ENCODE measurements around the gene SLC7A14. TPM values are rescaled to one million over a fixed set of nuclear protein-coding genes. Genes with fewer than 3 reads are reported as not detected.

Gene SLC7A14
- total RNA-seq, 1 donor from 2014 or later = under 0.01 TPM

GRCh38 chr3:170463011-170463410 lies 122.9 kb downstream of the SLC7A14 start:
- FAIRE-seq (no peak), DNase-seq (ENCODE audit: low read depth) (peak; percentile 18)
- no peak for TF ChIP-seq CTCF (IDR thresholded peaks at IDR 0.05; ENCODE audit: insufficient read depth, low read length, severe bottlenecking)
- Histone ChIP-seq H3K27me3 (ENCODE audit: control insufficient read depth, insufficient read depth, low read length) (peaks cover 7% of the 10 kb centered on the region), H3K36me3 (ENCODE audit: control insufficient read depth, insufficient read depth, low read length) (no peaks in the 10 kb centered on the region), H3K4me3 (ENCODE audit: low read depth, low read length) (no peak overlapping the region)

DNA sequence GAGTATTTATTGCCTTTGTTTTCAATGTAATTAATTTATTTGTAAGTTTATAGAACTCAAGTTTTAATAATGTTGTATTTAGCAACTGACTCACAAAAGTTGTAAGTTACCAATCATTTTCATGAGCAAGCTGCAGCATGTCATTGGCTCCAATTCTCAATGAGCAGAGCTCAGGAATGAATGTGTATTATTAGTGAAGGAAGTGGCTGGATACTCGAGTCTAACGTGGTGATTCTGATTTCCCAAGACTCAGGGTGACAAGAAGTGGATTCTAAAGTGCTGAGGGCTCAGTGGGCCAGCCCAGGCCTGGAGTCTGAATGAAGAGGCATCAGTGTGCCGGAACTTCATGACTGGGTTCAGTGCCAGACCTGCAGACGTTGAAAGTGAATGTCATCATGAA lies 127.6 kb downstream of the SLC7A14 start:
- Histone ChIP-seq H3K4me3 (ENCODE audit: low read depth, low read length) (no peak overlapping the region), H3K36me3 (ENCODE audit: control insufficient read depth, insufficient read depth, low read length) (no peaks in the 10 kb centered on the region), H3K27me3 (ENCODE audit: control insufficient read depth, insufficient read depth, low read length) (no peaks in the 10 kb centered on the region)
- DNase-seq (ENCODE audit: low read depth) (peak; percentile 92), FAIRE-seq (peak; percentile 91)
- no peak for TF ChIP-seq CTCF (IDR thresholded peaks at IDR 0.05; ENCODE audit: insufficient read depth, low read length, severe bottlenecking)

DNA sequence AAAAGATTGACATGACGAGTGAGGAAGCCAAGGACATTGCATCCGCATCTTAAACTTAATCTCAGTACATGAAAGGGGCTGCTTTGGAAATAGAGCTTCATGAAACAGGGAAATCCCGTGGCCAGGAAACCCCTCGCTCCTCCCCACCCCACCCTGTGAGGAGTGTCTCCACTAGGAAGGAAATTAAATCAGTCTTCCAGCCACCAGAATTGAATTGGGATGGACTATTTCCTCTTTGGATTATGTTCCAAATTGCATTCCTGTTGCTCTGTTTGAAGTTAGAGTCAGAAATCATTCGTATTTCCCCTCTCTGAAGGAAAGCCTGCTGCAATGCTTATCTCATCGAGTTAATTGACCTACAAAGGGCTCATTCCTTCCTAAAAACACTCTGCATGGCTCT lies 131.4 kb downstream of the SLC7A14 start:
- FAIRE-seq = no peak
- Histone ChIP-seq H3K36me3 (ENCODE audit: control insufficient read depth, insufficient read depth, low read length) (no peaks in the 10 kb centered on the region), H3K4me3 (ENCODE audit: low read depth, low read length) (no peak overlapping the region), H3K27me3 (ENCODE audit: control insufficient read depth, insufficient read depth, low read length) (no peaks in the 10 kb centered on the region)
- TF ChIP-seq CTCF (IDR thresholded peaks at IDR 0.05; ENCODE audit: insufficient read depth, low read length, severe bottlenecking) = no peak
- no peak for DNase-seq (ENCODE audit: low read depth)

DNA sequence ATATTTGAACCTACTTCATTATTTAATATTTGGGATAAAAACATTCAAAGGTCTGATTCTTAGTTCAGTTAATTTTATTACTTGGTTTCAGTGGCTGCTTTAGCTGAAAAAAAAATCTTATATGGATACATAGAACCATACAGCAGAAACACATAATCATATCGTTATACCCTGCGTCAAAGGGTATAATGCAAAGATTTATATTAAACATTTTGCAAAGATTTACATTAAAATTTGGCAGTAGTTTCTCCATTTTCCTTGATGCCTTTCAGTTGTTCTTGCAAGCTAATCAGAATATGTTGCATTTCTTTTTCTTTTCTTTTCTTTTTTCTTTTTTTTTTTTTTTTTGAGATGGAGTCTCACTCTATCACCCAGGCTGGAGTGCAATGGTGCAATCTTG lies 135.8 kb downstream of the SLC7A14 start:
- no peak for TF ChIP-seq CTCF (IDR thresholded peaks at IDR 0.05; ENCODE audit: insufficient read depth, low read length, severe bottlenecking)
- FAIRE-seq (no peak), DNase-seq (ENCODE audit: low read depth) (no peak)
- Histone ChIP-seq H3K4me3 (ENCODE audit: low read depth, low read length) (no peak overlapping the region), H3K36me3 (ENCODE audit: control insufficient read depth, insufficient read depth, low read length) (no peaks in the 10 kb centered on the region), H3K27me3 (ENCODE audit: control insufficient read depth, insufficient read depth, low read length) (peaks cover 2% of the 10 kb centered on the region)

DNA sequence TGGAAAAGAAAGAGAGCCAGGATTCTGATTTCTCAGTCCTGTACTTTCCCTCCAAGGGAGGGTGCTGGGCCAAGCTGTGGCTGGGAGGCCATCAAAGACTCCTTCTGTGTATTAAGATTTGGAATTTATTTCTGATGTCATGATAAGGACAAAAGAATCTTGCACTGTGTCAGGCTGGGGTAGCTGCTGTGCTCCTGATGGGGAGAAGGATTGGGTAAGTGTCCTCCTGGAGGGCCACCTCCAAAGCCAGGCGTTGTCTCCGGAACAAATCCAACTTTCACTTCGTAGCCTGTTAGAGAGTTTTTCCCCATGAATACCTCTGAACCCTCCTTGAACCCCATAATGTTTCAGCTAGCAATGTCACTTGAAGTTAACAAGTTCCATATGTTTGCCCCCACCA lies 137.3 kb downstream of the SLC7A14 start:
- FAIRE-seq (no peak), DNase-seq (ENCODE audit: low read depth) (no peak)
- Histone ChIP-seq H3K4me3 (ENCODE audit: low read depth, low read length) (no peak overlapping the region), H3K27me3 (ENCODE audit: control insufficient read depth, insufficient read depth, low read length) (peaks cover 2% of the 10 kb centered on the region), H3K36me3 (ENCODE audit: control insufficient read depth, insufficient read depth, low read length) (no peaks in the 10 kb centered on the region)
- no peak for TF ChIP-seq CTCF (IDR thresholded peaks at IDR 0.05; ENCODE audit: insufficient read depth, low read length, severe bottlenecking)

- H3K36me3 ChIP-seq (ENCODE audit: control insufficient read depth, insufficient read depth, low read length) = no peaks in the 10 kb centered on the region
- FAIRE-seq (no peak), DNase-seq (ENCODE audit: low read depth) (no peak)
- no peak overlapping the region for H3K4me3 ChIP-seq (ENCODE audit: low read depth, low read length)
- no peak for TF ChIP-seq CTCF (IDR thresholded peaks at IDR 0.05; ENCODE audit: insufficient read depth, low read length, severe bottlenecking)
- no peaks in the 10 kb centered on the region for H3K27me3 ChIP-seq (ENCODE audit: control insufficient read depth, insufficient read depth, low read length)
Observed at GRCh38 chr3:170443457-170443856, 142.4 kb downstream of the SLC7A14 start.
